AG08396 (cell line): Measurements from ENCODE around the gene APBB2.

Experiments used
- DNase-seq: peaks from one replicate; pipeline ENCODE4 v3.0.0; 2012; ENCODE audit warnings: low spot score, mixed read lengths

The APBB2 gene

DNA sequence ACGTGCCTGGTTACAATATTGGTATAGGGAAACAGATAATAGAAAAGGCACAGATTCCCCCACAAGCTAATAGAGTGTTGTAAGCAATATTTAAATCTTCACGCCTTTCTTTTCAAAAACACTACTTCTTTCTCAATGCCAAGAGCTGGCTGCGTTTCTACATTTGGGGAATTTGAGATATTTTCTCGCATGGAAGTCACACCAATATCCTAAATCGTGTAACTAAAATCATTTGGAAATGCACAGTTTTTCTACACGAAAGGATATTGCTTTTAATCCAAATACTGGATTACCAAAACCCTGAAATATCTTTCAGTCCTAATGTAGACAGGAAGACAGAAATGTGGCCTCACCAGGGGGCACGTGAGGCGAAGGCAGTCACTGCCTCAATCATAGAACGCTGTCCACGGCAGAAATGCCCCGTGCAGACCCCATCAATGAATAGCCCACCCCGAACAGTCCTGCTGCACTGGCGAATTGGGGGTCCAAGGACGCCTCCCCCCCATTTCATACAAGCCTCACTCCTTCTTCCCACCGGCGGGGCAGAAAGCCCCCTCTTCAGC, 358.0 kb downstream of the APBB2 start:
- no peak for DNase-seq

DNA sequence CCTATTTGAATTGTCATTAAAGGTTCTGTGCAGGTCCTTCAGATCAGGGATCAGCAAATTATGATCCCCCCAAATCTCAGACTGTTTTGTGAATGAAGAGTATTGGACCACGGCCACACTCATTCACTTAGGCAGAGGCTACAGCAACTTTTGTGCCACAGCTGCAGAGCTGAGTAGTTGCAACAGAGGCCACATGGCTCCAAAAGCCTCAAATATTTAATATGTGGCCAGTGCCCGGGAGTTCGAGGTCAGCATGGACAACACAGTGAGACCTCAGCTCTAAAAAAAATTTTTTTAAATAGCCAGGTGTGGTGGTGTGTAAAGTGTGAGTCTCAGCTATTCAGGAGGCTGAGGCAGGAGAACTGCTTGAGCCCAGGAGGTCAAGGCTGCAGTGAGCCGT, 363.8 kb downstream of the APBB2 start:
- no peak for DNase-seq

DNA sequence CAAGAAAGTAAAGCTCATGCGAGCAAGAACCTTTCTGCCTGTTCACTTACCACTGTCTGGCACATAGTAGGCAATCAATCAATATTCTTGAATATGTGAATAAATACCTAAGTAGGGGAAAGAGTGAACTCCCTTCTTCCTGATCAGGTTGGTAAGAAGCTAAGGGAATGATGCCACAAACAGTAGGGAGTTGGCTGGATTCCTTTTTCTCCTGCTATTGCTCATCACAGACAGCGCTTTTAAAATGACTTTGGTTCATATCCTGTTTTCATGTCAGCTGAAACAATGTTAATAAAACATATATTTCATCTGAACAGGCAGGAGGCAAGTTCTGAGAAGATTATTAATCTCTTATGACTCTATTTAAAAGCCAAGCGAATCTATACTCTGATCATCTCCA, 365.4 kb downstream of the APBB2 start:
- DNase-seq, result no peak

DNA sequence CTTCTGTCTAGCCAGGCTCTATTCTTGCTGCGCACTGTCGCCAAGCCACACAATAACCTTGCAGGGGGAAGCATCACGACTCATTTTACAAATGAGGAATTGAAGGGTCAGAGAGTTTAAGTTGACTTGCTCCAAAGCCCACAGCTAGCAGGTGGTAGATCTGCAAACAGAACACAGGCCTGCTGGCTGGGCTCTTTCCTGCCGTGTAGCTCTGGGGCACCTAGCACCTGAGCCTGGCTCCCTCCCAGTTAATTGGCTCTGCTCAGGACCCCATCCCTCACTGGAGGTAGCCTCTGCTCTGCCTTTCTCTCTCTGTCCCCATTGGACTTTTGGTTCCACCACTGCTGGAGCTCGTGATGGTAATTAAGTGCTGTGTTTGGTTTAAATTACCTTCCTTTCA, 366.1 kb downstream of the APBB2 start:
- no peak for DNase-seq

DNA sequence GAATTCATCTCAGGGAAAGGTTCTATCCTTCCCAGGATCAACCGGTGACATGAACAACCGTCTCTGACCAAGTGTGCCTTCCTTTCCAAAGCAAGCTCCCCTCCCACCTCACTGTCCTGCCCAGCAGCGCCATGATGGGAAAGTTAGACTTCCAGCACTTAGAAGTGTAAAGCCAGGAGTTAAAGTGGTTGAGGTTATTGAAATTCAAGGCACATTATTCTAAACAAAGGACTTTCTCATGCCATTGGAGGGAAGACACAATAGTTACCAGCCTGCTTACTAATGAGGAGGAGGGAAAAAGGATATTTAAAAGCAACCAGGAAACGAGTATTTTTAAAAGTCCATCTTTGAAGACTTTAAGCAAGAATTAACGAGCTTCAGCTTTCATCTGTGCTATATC, 367.8 kb downstream of the APBB2 start:
- no peak for DNase-seq

DNA sequence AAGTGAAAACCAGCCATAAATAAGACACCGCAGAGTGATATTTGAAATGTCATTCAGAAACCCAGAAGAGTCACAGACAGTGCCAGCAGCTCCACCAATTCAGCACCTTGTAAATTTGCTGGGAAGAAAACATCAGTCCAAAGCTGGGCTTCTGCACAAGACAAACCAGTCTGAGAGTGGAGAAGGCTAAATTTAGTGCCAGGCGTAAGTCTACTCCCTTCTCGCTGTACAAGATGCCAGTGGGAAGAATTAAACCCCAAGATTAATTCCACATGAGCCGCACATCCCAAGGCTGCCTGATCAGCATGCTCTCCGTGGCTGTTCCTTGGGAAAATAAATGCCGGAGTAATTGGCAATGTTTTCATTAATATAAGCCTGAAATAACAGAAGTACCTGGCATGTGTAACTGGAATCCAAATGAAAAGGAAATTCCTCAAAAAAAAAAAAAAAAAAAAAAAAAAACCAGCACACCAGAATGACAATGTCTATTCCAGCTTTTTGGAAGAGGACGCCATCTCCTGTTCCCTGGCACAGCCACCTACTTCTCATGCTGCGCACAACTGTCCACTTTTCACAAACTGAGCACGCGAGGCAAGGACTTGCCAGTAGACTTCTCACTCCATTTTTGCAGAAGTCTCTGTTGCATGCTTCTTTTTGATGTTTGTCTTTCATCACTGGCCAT, 369.0 kb downstream of the APBB2 start:
- DNase-seq, result no peak

DNA sequence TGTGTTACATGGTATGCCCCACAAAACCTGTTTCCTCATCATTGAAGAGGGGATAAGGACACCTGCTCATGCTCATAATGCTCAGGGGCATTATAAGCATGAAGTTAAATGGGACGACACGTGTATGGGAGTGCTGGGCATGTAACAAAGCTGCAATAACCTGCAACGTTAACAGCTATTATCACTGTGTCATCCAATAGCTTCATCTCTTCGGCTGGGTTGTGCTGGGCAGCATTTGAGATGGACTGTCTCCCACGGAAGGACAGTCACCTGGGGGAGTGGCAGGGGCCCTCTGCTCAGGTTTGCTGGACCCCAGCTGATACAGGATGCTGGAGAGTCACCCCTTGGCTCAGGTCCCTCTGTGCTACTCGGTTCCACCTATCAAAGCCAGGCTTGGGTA, 370.1 kb downstream of the APBB2 start:
- DNase-seq, result no peak

DNA sequence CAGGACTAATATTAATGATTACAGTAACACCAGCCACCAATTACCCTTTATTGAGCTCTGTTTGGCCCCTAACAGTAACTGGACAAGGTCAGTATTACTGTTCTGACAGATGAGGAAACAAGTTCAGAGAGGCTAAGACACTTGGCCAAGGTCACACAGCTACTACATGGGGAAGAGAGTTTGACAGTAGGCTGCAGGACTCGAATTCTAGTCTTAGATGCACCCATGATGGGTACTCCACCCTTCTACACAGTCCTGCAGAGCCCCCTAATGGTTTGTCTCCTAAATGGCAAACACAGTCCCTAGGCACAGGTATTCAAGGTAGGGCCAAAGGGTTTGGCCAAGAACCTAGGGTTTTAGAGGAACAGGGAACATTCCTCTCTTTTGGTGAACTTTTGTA, 370.6 kb downstream of the APBB2 start:
- no peak for DNase-seq

DNA sequence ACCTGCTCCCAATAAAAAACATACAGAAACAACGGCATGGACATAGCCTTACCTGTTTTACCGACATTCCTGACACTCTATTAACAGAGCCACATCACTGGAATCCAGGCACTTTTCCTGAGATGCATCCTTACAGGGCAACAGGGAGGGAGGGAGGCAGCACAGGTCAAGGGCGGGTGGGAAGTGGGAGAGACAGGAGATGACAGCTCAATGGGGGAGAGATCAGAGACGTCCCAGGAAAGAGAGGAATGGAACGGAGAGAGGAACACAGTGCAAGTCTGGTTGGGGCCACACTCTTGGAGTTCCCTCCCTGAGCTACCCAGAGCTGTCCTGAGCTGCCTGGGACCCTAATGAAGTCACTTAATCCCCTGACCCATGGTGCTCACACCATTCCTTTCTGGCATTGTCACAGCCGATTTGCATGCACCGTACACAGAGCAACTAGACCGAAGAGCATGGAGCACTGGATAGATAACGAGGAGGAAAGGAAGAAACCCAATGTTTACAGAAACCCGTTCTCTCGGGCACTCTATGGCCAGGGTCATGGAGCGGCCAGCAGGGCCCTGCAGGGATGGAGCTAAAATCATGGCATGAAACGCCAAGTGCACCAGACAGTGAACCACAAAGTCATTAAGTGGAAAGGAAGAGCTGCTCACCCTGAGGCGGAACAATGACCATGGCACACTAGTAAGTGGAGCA, 371.5 kb downstream of the APBB2 start:
- DNase-seq, result no peak

DNA sequence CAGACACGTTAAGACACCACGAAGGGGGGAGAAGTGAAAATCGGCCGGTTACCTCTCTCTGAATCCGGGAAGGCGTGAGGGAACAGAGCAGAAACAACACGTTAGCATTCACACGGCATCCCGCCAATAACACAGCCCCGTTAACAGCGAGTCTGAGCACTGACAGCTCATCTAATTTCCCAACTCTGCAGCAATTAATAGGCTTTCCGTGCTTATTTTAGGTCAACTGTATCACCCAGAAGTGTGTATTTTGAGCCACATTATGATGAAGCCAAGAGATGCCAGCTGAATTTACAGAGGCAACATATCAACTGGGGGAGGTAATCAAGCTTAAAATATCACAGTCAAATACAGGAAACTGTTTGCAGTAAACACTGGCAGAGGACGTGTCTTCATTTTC, 372.0 kb downstream of the APBB2 start:
- no peak for DNase-seq

DNA sequence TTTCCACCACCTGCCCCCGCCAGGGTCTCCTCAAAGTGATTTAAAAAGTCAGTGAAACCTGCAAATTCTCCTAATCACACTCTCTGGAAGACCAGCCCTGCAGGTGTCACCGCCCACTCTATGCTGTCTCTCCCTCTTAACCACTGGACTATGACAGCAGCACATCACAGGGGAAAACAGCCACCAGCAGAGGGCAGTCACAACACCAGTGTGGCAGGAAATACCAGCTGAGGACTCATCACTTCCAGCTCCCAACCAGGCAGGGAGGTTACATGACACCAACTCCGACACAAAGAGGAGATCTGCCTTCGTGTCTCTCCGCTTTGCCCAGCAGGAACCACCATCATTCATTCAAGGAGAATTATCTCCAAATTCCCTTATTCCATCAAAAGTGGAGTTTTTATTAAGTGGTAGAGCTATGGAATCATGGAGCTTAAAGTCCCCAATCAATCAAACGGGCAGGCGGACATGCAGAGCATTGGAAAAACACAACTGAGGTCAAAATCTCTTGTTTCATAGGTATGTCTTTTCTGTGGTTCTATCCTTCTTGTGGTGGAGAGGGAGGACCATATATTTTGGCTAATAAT, 373.3 kb downstream of the APBB2 start:
- peak; percentile 77 for DNase-seq

DNA sequence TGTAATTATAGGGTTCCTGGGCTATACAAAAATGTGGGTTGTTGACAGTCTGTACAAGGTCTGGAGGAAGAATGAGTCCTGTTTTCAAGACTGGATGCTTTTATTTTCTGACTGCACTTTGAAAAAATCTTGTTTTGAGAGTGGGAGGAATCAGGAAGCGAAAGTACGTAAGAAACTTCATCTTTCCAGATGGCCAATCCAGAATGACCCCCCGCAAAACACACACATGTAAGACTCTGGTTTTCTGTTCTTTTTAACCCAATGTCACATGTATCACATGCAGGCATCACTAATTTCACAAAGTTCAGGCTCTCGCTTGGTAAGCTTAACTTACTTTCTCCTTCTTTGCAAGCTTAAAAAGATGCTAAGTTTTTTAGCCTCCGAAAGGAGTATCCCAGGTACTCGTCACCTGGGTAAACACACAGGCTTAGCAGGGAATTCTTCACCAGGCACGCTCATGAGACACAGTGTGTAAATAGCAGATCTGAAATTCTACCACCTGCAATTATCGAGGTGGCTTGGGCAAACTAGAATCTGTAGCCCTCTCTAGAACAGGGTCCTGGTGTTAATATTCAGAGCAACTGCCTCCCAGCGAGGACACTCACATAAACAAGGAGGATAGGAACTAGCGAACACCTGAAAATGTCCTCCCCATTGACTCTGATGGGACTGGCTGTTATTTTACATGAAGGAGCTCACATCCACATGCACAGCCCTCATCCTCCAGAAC, 373.9 kb downstream of the APBB2 start:
- no peak for DNase-seq

DNA sequence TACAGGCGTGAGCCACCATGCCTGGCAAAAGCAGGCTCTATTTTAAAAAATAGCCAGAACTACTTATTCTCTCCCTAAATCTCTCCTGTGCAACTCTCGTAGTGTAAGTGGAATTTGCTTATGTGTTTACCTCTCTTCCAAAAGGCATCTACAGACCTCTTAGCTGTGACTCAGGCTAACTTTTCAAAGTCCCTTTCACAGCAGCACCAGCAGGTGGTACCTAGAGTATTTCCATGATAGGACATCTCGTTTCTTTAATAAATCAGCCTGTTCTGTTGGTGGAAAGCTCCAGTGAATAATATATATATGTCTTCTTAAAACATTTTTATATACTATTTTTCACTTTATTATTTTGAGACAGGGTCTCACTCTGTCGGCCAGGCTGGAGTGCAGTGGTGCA, 375.6 kb downstream of the APBB2 start:
- no peak for DNase-seq

DNA sequence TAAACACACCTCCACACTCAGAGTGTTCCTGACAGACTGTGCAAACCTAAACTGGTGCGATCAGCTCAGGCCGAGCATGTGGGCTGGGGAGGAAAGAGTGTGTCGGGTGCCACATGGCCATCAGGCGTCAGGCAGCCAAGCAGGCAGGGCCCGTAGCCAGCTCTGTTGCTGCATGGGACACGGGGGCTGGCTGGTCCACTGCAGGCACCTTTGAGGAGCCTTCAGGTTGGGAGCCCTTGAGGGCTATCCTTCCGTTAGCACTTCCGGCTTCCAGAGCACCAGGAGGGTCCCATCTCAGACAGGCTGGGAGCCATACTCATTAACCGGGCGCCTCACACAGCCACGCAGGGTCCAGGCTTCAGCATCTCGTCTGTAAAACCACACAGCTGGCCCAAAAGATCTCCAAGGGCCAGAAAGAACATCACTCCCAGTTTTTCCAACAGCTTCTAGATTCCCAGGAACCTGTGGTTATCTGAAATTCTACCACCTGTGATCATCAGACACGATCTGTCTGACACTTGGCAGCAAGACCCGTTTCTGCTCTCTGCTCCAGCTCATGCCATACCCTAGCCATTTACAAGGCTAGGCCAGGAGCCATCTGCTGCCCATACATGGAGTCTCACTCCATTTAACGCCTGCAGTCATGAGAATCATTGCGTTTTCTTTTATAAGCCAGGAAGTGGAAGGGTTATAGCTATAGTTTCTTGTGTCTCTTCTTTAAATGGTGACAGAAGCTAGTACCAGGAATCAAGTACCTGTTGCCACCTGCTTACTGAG, 377.1 kb downstream of the APBB2 start:
- DNase-seq, result no peak

DNA sequence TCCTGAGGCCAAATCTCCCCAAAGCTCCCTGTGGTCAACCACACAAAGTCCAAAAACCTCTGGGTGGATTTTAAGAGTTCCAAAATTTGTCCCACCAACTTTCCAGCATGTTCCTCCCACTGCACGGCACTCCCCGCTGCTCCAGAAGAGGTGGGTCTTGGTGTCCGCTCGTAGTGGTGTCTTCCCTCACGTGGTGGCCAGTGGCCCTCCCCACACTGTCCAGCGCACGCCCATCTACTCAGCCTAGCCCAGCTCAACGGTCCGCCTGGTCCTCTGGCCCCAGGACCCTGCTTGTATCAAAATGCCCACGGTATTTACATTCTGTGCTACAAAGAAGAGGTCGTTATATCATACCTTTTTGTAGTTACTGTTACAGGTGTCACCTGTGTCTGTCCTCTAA, 381.1 kb downstream of the APBB2 start:
- DNase-seq, result no peak

DNA sequence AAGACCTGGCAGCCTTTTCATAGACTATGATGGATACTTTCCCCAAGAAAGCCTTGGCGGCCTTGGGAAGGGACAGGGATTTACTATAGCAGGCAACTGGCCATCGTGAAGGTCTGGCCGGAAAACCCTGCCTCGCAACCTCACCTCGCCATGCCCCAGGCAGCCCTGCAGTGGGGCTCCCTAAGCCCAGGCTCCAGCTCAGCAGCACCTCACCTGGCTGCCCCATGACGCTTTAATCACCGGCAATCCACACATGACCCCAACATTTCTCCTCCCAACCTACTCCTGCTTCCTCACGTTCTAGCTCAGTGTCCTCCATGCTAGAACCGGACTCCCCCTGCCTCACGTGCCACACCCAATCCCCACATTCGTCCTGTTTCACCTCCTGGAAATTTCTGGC, 382.2 kb downstream of the APBB2 start:
- DNase-seq, result no peak

DNA sequence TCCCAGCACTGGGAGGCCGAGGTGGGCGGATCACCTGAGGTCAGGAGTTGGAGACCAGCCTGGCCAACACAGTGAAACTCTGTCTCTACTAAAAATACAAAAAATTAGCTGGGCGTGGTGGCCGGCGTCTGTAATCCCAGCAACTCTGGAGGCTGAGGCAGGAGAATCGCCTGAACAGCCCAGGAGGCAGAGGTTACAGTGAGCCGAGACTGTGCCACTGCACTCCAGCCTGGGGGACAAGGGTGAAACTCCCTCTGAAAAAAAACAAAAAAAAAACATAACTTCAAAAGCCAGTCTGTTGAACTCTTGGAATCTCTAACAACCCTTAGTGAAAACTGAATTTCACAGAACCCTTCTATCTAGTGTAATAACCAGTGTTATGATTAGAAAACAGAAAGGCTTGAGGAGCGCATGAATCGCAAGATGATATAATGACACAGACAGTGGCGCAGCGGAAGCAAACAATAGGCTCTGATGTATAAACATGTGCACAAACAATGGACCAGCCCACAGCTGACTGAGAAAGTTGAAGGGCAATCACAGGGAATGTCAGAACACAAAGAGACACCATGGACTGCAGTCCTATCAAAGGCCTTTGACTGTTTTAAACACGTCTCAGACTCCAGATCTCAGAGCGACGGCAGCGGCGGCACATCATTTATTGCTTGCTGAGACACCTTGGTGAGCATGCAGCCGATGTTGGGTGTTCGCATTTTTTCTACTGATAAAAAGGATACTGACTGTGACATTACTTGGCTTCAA, 383.0 kb downstream of the APBB2 start:
- DNase-seq, result no peak

DNA sequence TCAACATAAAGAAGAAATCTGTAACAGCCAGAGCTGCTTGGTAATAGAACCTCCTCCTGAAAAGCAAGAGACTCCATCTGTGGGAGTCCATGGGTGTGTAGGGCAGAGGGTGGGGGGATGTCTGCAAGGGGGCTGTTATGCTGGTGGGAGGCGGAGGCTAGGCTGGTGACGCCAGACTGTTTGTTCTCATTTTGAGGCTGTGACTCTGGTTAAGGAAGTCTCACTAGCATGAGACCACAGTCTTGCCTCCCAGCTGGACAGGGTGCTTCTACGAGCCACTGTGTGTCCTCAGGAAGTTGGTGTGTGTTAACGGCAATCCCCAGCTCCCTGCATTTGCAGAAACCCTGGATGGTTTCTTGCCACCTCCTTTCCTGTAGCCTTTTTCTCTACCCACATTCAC, 384.8 kb downstream of the APBB2 start:
- no peak for DNase-seq

DNA sequence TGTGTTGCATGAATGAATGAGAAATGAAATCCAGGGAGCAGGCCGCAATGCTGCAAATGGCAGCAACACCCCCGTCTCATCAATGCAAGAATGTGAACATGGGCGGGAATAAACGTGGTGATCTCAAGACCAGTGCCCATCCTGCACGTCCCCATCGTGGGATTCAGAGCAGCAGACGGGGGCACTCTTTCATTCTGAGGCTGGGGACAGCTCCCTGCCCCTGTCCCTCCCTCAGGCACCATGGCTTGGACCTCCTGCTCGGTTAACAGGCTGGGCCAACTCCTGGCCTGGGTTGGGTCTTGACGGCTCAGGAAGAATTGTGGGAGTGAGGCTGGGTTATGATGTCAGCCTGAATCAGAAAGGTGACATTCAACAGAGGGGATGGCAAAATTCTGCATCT, 385.7 kb downstream of the APBB2 start:
- DNase-seq, result no peak

DNA sequence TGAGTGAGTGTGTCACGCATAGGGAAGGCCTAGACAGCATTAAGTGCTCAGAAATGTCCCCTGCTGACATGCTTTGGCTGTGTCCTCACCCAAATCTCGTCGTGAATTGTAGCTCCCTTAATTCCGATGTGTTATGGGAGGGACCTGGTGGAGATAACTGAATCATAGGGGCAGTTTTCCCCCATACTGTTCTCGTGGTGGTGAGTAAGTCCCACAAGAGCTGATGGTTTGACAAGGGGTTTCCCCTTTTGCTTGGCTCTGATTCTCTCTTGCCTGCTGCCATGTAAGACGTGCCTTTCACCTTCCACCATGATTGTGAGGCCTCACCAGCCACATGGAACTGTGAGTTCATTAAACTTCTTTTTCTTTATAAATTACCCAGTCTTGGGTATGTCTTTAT, 386.6 kb downstream of the APBB2 start:
- no peak for DNase-seq

DNA sequence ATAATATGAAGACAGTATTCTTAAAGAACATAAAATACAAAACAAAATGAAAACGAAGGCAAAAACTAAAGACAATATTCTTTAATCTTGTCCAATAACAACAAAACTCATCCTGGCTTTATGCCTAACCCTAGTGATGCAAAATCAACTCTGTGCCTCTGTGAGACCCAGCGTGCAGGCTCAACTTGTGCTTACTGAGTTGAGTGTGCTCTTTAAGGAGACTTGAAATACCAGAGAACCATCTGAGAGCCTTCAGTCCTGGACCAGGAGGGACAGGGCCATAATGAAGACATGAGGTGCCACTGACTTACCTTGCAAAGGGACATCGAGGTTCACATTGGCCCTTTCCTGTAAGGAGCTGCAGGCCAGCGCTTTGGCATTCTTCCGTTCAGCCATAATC, 387.5 kb downstream of the APBB2 start:
- DNase-seq, result no peak
